GM12801 (cell line): ENCODE results near the gene TRIM9.

Source experiments
- TF ChIP-seq, protein P1 (sequence below): IDR thresholded peaks from one replicate; pipeline ENCODE4 v1.5.1; 2011; ENCODE audit warnings: control low read depth; ENCODE audit not compliant: insufficient read length; ENCODE audit errors: extremely low read depth

Gene TRIM9

DNA sequence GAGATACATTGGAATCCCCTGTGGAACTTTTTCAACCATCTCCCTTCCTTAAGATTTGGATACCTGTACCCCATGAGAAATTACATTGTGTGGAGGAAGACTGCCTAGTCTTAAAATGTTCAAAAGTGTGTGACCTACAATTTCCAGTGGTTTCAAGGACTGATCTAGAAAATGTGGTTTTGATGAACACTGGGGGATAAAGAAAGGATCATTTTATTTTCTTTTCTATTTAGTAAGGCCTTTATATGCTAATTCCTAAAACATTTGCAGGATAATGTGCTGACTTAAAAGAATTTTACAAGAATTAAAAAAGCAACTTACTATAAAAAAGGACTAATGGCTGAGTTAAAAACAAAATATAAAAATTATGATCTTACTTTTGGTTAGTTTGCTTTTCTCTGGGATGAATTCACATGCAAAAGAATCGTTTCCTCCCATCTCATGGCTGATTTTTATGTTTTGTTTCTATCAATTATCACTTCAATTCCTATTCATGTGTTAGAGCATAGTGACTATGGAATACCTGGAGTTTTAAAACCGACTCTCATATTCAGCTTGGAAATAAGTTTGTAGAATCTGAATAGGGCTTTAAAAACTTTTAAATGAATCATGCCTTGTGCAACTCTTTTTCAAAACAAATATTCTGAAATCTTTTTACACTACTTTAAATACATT lies 110.7 kb downstream of the TRIM9 start:
- TF ChIP-seq, protein P1, sequence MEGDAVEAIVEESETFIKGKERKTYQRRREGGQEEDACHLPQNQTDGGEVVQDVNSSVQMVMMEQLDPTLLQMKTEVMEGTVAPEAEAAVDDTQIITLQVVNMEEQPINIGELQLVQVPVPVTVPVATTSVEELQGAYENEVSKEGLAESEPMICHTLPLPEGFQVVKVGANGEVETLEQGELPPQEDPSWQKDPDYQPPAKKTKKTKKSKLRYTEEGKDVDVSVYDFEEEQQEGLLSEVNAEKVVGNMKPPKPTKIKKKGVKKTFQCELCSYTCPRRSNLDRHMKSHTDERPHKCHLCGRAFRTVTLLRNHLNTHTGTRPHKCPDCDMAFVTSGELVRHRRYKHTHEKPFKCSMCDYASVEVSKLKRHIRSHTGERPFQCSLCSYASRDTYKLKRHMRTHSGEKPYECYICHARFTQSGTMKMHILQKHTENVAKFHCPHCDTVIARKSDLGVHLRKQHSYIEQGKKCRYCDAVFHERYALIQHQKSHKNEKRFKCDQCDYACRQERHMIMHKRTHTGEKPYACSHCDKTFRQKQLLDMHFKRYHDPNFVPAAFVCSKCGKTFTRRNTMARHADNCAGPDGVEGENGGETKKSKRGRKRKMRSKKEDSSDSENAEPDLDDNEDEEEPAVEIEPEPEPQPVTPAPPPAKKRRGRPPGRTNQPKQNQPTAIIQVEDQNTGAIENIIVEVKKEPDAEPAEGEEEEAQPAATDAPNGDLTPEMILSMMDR: no peak

DNA sequence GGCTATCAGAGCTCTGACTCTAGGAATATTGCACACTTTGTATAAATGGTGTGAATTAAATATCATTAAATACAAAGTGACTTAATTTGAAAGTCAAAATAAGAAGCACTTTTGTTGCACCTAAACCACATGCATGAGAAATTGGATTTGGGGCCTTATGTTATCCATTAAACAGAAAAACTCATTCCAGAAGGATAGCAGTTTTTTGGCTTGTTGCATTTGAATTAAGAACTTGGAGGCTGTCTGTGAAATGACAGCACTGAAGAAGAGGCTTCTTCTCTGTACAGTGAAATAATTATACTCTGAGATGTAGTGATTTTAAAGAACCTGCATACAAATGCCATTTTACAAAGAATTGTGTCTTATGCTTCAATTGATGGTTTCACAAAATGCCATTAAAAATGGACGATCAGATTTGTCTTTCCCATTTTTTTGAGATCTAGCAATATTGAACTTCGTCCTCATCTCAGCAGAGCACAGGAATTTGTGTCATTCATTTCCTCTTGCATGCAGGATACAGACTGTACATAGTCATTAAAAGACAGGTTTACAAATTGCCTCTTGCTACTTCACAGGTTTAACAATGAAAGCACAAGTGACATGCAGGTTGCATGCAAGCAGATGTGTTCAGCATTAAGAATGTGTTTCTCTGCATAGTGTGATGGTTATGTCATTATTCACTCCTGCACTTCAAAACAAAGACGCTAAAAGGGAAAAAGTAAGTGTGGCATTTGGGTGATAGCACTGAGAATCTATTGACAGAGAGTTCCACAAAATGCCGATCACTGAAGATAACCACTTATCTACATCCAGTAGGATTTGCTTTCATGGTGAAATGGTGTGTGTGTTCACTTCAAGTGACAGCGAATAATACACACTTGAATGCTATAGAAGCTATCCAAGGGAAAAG lies 114.7 kb downstream of the TRIM9 start:
- TF ChIP-seq, protein P1: no peak

- TF ChIP-seq, protein P1: no peak
These were observed 116.0 kb downstream of the TRIM9 start for GRCh38 chr14:50978888-50979287.

DNA sequence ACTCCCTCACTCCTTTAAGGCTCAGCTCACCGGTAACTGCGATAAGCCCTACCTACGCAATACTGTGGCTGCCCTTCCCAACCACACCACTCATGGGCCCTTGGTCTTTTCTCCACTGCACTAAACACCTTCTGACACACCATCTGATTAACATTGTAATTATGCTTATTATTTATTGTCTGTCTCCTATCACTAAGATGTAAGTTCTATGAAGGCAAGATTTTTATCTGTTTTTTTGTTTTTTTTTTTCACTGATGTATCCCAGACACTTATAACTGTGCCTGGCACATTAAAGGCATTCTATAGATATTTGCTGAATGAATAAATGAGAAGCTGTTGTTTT lies 116.4 kb downstream of the TRIM9 start:
- TF ChIP-seq, protein P1: no peak

- TF ChIP-seq, protein P1: no peak
These were observed 116.9 kb downstream of the TRIM9 start for GRCh38 chr14:50977863-50978528.

GRCh38 chr14:50974118-50974517 lies 120.8 kb downstream of the TRIM9 start:
- TF ChIP-seq, protein P1: no peak

GRCh38 chr14:50972734-50973133 lies 122.2 kb downstream of the TRIM9 start:
- TF ChIP-seq, protein P1: no peak
